Astrocyte (in vitro differentiated cells and primary cell): Measurements from ENCODE around the gene C1orf21. TPM values are rescaled to one million over a fixed set of nuclear protein-coding genes. Genes with fewer than 3 reads are reported as not detected.

Source experiments
- DNase-seq: peaks from one replicate; pipeline ENCODE4 v3.0.0-alpha.2; 2010; ENCODE audit warnings: low read depth
- FAIRE-seq: peaks from 2 replicates; lab custom pipeline; 2011; peaks lifted over from hg19 to GRCh38; lab: Jason Lieb, UNC
- H2AFZ ChIP-seq: 2 replicates; pipeline ENCODE4 v1.6.0; 2012; ENCODE audit warnings: low read depth, low read length, inconsistent platforms
- H3K27ac ChIP-seq: 2 replicates; pipeline ENCODE4 v1.5.1; 2011; ENCODE audit warnings: low read depth, low read length, inconsistent platforms
- H3K27me3 ChIP-seq: 2 replicates; pipeline ENCODE4 v1.6.0; 2011; ENCODE audit warnings: low read length, inconsistent platforms; ENCODE audit not compliant: insufficient read depth
- H3K36me3 ChIP-seq: 2 replicates; pipeline ENCODE4 v1.5.1; 2011; ENCODE audit warnings: low read length, inconsistent platforms; ENCODE audit not compliant: insufficient read depth
- H3K4me1 ChIP-seq: 2 replicates; pipeline ENCODE4 v1.5.1; 2011; ENCODE audit warnings: low read length, inconsistent platforms; ENCODE audit not compliant: insufficient read depth
- H3K4me2 ChIP-seq: 2 replicates; pipeline ENCODE4 v1.6.0; 2012; ENCODE audit warnings: low read length, inconsistent platforms
- H3K4me3 ChIP-seq: 2 replicates; pipeline ENCODE4 v1.5.1; 2011; ENCODE audit warnings: low read depth, mild to moderate bottlenecking, low read length, inconsistent platforms; ENCODE audit not compliant: insufficient read depth
- H3K79me2 ChIP-seq: 2 replicates; pipeline ENCODE4 v1.6.0; 2012; ENCODE audit warnings: mild to moderate bottlenecking, low read length, inconsistent platforms; ENCODE audit not compliant: insufficient read depth
- H3K9ac ChIP-seq: 2 replicates; pipeline ENCODE4 v1.6.0; 2012; ENCODE audit warnings: mild to moderate bottlenecking, low read length, inconsistent platforms
- H3K9me3 ChIP-seq: 2 replicates; pipeline ENCODE4 v1.5.1; 2012; ENCODE audit warnings: low read depth, mild to moderate bottlenecking, low read length, inconsistent platforms; ENCODE audit not compliant: insufficient read depth
- H4K20me1 ChIP-seq: 2 replicates; pipeline ENCODE4 v1.6.0; 2012; ENCODE audit warnings: low read length, inconsistent platforms; ENCODE audit not compliant: insufficient read depth
- H3K27ac Mint-ChIP-seq: one replicate; pipeline ENCODE4 v1.8.0; 2021; ENCODE audit warnings: mild to moderate bottlenecking, mixed read lengths; ENCODE audit not compliant: unreplicated experiment
- H3K27me3 Mint-ChIP-seq: one replicate; pipeline ENCODE4 v1.8.0; 2021; ENCODE audit warnings: low read depth, mixed read lengths; ENCODE audit not compliant: unreplicated experiment
- H3K36me3 Mint-ChIP-seq: one replicate; pipeline ENCODE4 v1.8.0; 2021; ENCODE audit warnings: low read depth, mixed read lengths; ENCODE audit not compliant: unreplicated experiment
- H3K4me1 Mint-ChIP-seq: one replicate; pipeline ENCODE4 v1.8.0; 2021; ENCODE audit warnings: low read depth, mixed read lengths; ENCODE audit not compliant: unreplicated experiment
- H3K4me3 Mint-ChIP-seq: one replicate; pipeline ENCODE4 v1.8.0; 2021; ENCODE audit warnings: mild to moderate bottlenecking, moderate library complexity, mixed read lengths; ENCODE audit not compliant: unreplicated experiment
- H3K9me3 Mint-ChIP-seq: one replicate; pipeline ENCODE4 v1.8.0; 2021; ENCODE audit warnings: mild to moderate bottlenecking, mixed read lengths; ENCODE audit not compliant: unreplicated experiment
- EZH2 ChIP-seq: IDR thresholded peaks from 2 replicates; pipeline ENCODE4 v1.6.1; 2012; ENCODE audit warnings: mild to moderate bottlenecking, low read length, inconsistent platforms; ENCODE audit not compliant: insufficient read depth
- total RNA-seq: library from RNA; stranded (reverse); gene quantifications from 2 replicates; pipeline ENCODE4 v1.2.1, GENCODE V29; 2021
- TF ChIP-seq, protein P1 (sequence below): IDR thresholded peaks from 2 replicates; pipeline ENCODE4 v1.5.1; 2011; ENCODE audit warnings: low read depth, mild to moderate bottlenecking, inconsistent platforms, low read length, moderate library complexity; ENCODE audit not compliant: insufficient read depth

C1orf21 gene
- total RNA-seq, 1 donor from 2014 or later: 15.1 TPM

DNA sequence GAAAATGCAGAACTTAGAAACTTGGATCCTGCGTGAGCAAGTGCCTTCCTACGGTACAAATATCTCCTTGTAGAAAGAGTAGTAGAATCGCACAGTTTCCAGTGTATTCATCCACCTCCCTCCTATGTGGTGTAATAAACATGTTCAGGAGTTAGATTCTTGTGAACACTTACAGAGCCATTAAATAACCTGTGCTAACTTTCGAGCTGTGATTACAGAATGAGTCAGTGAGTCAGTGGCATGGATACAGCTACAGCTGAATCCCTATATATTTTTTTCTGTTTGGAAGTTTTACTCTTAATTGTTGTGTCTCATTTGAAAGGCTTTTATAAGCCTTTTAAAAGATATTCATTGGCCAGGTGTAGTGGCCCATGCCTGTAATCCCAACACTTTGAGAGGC, 219.1 kb downstream of the C1orf21 start:
- no peak overlapping the region for H3K9ac ChIP-seq
- no peak overlapping the region for H3K27ac Mint-ChIP-seq
- H3K4me1 Mint-ChIP-seq: peaks cover 2% of the 10 kb centered on the region
- H3K36me3 ChIP-seq: no peaks in the 10 kb centered on the region
- H3K4me1 ChIP-seq: no peaks in the 10 kb centered on the region
- H2AFZ ChIP-seq: no peak overlapping the region
- H3K27me3 ChIP-seq: no peaks in the 10 kb centered on the region
- H3K4me2 ChIP-seq: no peak overlapping the region
- no peaks in the 10 kb centered on the region for H3K27me3 Mint-ChIP-seq
- no peak for DNase-seq
- H3K9me3 Mint-ChIP-seq: no peaks in the 10 kb centered on the region
- no peaks in the 10 kb centered on the region for H3K79me2 ChIP-seq
- no peaks in the 10 kb centered on the region for H4K20me1 ChIP-seq
- H3K36me3 Mint-ChIP-seq: peaks cover 2% of the 10 kb centered on the region
- H3K9me3 ChIP-seq: no peaks in the 10 kb centered on the region
- no peak overlapping the region for H3K27ac ChIP-seq
- H3K4me3 Mint-ChIP-seq: no peak overlapping the region
- TF ChIP-seq, protein P1, sequence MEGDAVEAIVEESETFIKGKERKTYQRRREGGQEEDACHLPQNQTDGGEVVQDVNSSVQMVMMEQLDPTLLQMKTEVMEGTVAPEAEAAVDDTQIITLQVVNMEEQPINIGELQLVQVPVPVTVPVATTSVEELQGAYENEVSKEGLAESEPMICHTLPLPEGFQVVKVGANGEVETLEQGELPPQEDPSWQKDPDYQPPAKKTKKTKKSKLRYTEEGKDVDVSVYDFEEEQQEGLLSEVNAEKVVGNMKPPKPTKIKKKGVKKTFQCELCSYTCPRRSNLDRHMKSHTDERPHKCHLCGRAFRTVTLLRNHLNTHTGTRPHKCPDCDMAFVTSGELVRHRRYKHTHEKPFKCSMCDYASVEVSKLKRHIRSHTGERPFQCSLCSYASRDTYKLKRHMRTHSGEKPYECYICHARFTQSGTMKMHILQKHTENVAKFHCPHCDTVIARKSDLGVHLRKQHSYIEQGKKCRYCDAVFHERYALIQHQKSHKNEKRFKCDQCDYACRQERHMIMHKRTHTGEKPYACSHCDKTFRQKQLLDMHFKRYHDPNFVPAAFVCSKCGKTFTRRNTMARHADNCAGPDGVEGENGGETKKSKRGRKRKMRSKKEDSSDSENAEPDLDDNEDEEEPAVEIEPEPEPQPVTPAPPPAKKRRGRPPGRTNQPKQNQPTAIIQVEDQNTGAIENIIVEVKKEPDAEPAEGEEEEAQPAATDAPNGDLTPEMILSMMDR: no peak
- TF ChIP-seq EZH2: no peak
- FAIRE-seq: no peak
- H3K4me3 ChIP-seq: no peak overlapping the region

DNA sequence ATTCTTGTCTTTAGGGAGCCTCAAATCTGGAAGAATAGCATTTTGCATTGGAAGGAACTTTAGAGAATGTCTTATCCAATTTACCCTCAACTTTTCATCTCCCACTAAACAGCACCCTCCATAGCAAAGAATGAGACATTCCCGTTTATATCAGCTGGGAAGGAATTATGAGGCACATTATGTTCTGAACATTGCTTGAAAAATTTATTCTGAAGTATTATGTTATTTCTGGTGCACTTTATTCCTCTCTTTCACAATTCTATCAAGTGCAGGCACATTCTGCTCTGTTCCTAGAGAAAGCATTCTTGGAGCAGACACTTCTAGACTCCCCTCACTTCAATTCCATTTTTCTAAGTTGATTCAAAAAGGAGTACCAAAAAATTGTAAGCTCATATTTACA, 220.0 kb downstream of the C1orf21 start:
- FAIRE-seq: no peak
- Histone ChIP-seq H2AFZ (no peak overlapping the region), H3K4me2 (no peak overlapping the region), H3K9ac (no peak overlapping the region), H3K27ac (no peak overlapping the region), H4K20me1 (no peaks in the 10 kb centered on the region), H3K9me3 (no peaks in the 10 kb centered on the region), H3K4me3 (no peak overlapping the region), H3K36me3 (no peaks in the 10 kb centered on the region), H3K4me1 (no peaks in the 10 kb centered on the region), H3K27me3 (no peaks in the 10 kb centered on the region), H3K79me2 (no peaks in the 10 kb centered on the region)
- Mint-ChIP-seq H3K27ac (no peak overlapping the region), H3K27me3 (no peaks in the 10 kb centered on the region), H3K4me3 (no peak overlapping the region), H3K4me1 (peaks cover 2% of the 10 kb centered on the region), H3K36me3 (peaks cover 2% of the 10 kb centered on the region), H3K9me3 (no peaks in the 10 kb centered on the region)
- TF ChIP-seq, protein P1: no peak
- no peak for TF ChIP-seq EZH2
- DNase-seq: no peak

GRCh38 chr1:184608581-184608980, 221.8 kb downstream of the C1orf21 start:
- Mint-ChIP-seq H3K27me3 (no peaks in the 10 kb centered on the region), H3K4me3 (no peak overlapping the region), H3K4me1 (peaks cover 2% of the 10 kb centered on the region), H3K9me3 (no peaks in the 10 kb centered on the region), H3K36me3 (peaks cover 3% of the 10 kb centered on the region), H3K27ac (no peak overlapping the region)
- no peaks in the 10 kb centered on the region for H3K27me3 ChIP-seq
- H3K4me2 ChIP-seq: no peak overlapping the region
- H3K9ac ChIP-seq: no peak overlapping the region
- TF ChIP-seq EZH2: no peak
- TF ChIP-seq, protein P1: no peak
- H4K20me1 ChIP-seq: no peaks in the 10 kb centered on the region
- FAIRE-seq (no peak), DNase-seq (no peak)
- H3K9me3 ChIP-seq: no peaks in the 10 kb centered on the region
- no peak overlapping the region for H3K4me3 ChIP-seq
- no peaks in the 10 kb centered on the region for H3K79me2 ChIP-seq
- H3K4me1 ChIP-seq: no peaks in the 10 kb centered on the region
- no peak overlapping the region for H2AFZ ChIP-seq
- no peak overlapping the region for H3K27ac ChIP-seq
- H3K36me3 ChIP-seq: no peaks in the 10 kb centered on the region
